ENCODE measurements around the gene GGTLC2.

DNA sequence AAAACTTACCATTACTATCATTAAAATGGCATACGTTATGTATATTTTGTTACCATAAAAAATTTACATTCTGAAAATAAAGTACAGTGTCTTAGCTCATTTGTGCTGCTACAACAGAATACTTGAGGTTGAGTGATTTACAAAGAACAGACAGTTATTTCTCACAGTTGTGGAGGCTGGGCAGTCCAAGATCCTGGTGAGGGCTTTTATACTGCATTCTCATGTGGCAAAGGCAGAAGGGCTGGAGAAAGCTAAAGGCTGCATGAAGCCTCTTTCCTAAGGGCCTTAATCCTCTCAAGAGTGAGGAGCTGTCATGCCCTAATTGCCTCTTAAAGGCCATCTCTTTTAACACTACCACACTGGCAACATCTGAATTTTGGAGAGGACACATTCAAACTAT is 13.3 kb downstream of the GGTLC2 start:
- TF ChIP-seq, protein P1, sequence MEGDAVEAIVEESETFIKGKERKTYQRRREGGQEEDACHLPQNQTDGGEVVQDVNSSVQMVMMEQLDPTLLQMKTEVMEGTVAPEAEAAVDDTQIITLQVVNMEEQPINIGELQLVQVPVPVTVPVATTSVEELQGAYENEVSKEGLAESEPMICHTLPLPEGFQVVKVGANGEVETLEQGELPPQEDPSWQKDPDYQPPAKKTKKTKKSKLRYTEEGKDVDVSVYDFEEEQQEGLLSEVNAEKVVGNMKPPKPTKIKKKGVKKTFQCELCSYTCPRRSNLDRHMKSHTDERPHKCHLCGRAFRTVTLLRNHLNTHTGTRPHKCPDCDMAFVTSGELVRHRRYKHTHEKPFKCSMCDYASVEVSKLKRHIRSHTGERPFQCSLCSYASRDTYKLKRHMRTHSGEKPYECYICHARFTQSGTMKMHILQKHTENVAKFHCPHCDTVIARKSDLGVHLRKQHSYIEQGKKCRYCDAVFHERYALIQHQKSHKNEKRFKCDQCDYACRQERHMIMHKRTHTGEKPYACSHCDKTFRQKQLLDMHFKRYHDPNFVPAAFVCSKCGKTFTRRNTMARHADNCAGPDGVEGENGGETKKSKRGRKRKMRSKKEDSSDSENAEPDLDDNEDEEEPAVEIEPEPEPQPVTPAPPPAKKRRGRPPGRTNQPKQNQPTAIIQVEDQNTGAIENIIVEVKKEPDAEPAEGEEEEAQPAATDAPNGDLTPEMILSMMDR (conservative IDR thresholded peaks at IDR 0.05; ENCODE audit: low read depth, low read length) = no peak
- no peak for TF ChIP-seq EZH2 (IDR thresholded peaks at IDR 0.05; ENCODE audit: borderline replicate concordance, low read depth, low read length, poor library complexity, severe bottlenecking)

Measured in A673 (cell line).